ENCODE results near the gene PIAS4.

PIAS4 gene

GRCh38 chr19:3977242-3978143 is 30.0 kb upstream of the PIAS4 start:
- DNase-seq: no peak

DNA sequence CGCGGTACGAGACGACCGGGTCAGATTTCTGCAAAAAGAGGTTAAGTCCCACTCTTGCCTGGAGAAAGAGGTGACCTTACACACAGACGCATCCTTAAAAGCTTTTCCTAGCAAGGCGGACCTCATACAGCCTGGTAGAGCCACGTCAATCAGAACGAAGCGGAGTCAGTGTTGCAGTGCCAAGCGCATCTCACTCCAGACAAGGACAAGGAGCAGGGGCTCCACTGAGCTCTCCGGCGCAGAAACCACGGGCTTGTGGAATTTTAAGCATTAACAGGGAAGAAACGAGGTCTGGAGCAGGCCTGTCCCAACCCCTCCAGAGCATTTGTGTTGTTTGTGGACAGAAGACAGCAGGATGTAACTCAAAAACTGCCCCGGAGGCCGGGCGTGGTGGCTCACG is 29.4 kb upstream of the PIAS4 start:
- no peak for DNase-seq

DNA sequence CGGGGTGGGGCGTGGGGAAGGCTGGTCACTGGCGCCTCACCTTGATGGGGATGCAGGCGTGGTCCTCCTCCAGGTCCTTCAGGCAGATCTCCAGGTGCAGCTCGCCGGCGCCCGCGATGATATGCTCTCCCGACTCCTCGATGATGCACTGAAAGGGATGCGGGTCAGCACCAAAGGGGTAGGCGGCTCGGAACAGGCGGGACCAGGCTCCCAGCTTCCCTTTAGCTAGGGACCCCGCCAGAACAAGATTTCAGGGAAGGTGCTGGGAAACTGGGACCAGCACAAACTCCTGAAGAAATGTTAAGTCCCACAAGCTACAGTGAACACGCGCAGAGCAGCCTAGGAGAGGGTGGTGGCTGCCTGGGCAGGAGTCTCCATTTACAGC is 28.3 kb upstream of the PIAS4 start:
- no peak for DNase-seq

GRCh38 chr19:3979674-3980352 is 27.7 kb upstream of the PIAS4 start:
- no peak for DNase-seq

- no peak for DNase-seq
These were observed 26.9 kb upstream of the PIAS4 start for GRCh38 chr19:3980353-3981251.

DNA sequence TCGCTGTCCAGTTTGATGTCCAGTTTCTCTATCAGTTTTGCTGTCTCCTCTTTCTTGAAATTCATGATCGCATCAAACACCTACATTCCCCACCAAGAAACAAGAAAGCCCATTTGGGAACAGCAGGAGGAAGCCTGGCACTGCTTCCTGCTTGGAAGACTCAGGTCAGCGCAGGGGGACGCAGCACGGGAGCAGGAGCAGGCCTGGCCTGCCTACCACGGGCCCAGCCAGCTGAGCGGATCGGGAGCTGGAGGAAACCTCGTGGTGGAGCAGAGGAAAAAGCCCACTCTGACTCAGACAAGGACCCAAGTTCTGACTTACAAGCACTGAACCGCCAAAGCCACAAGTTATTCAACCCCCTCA is 26.2 kb upstream of the PIAS4 start:
- DNase-seq: no peak

- no peak for DNase-seq
These were observed 25.5 kb upstream of the PIAS4 start for GRCh38 chr19:3981736-3982681.

- no peak for DNase-seq
These were observed 24.6 kb upstream of the PIAS4 start for GRCh38 chr19:3982701-3983541.

GRCh38 chr19:3983542-3983914 is 24.0 kb upstream of the PIAS4 start:
- DNase-seq: no peak

GRCh38 chr19:3983936-3984583 is 23.5 kb upstream of the PIAS4 start:
- DNase-seq: peak; percentile 17 to 21

DNA sequence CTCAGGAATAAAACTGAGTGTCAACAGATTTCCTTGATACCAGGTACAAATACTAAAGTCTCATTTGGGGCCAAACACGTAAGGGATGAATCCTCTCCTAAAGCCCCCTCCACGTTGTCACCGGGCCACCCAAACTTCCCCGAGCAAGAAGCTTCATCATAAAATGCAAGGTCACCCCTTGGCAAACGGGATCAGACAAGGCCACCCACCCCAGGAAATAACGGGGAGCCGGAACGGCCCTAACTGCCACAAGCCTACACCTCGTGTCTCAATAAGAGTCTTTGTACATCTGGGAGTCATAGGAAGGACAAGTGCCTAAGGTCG is 23.0 kb upstream of the PIAS4 start:
- DNase-seq: no peak

DNA sequence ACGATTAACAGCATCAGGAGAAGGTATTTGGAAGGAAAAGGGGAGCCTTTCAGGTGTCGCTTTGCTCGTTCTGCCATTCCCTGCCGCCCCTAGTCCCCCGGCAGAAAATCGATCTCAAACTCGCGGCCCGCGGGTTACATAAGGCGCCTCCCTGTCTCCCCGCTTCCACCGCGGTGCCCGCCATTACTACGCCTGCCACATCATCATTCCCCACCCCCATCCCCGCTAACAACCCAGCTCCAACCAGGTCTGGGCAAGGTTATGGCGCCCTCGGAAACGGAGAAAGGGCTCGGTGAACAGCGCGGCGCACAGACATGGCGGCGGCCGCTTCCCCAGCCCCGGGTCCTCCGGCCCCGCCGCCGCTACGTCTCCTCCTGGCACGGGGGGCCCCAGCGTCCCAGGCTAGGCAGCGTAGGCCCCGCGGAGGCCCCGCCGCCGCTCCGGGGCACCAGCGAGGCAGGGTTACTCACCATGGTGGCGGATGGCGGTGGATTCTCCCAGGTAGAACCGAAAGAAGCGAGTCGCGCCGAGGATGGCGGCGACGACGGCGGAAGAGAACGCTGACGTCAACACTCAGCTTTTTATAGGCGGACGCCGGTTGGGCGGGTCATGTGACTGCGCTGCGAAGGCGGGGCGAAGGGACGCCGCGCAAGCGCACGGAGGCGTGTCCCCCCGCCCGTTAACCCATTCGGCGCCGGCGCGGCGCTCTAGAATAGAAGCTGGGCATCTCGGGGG is 22.5 kb upstream of the PIAS4 start, which contains the start of gene EEF2:
Gene EEF2 (minus strand): TSS at position 556 of the 735 bp plus-strand sequence. CDS start 83 bp downstream, at position 473.
- peak; percentile 72 for DNase-seq

DNA sequence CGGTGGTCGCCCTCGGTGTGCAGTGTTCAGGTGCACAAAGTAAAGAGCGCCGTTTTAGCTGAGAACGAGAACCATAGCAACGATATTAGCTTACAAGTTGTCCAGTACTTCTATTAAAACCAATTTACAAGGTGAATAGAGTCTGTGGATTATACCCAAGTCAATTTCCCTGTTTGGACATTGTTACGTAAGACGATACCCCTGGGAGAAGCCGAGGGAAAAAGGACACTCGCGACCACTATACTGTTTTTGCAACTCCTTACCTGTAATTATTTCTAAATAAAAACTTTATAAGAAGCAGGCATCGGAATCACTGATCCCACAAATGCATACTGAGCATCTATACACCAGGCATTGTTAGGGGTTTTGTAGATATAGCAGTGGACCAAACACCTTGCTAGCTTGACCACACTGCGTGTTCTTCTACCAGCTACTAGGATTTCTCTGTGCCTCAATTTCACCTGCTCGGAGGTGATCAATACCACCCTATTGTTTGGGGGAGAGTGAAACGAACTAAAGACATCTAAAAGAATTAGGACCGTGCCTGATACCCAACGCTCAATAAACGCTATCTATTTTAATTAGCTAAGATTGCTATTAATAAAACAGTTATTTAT is 21.8 kb upstream of the PIAS4 start:
- DNase-seq: no peak

DNA sequence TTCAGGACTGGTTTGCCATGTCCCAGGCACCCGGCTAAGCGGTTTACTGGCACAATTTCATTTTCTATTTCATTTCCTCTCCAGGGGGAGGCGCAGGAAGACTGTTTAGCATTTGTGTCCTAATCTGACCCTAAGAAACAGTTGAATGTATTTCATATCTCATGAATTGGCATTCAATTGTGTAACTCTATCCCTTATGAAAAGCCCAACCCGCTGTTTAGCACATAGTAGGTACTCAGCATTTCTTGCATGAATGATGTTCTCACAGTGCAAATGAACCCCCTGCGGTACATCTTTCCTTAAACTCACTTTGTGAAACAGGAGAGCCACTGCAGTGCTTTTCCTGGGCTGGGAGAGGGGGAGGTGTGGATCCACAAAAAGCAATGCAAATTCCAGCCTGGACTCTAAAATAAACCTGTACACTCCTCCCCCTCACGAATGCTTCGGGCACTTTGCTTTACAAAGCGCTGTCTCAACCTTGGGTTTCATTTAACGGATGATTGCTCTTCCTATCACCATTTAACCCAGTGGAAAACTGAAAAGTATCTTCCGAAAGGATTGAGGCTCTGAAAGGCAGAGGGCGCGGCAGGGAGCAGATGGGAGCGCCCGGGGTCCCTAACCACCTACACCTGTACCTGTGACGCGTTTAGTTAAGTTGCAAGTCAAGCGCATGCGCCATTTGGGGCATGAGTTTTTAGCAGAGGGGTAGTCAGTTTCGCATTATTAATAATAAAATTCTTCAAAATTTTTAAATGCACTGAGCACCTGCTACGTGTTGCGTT is 21.1 kb upstream of the PIAS4 start:
- DNase-seq: peak; percentile 91 to 93

DNA sequence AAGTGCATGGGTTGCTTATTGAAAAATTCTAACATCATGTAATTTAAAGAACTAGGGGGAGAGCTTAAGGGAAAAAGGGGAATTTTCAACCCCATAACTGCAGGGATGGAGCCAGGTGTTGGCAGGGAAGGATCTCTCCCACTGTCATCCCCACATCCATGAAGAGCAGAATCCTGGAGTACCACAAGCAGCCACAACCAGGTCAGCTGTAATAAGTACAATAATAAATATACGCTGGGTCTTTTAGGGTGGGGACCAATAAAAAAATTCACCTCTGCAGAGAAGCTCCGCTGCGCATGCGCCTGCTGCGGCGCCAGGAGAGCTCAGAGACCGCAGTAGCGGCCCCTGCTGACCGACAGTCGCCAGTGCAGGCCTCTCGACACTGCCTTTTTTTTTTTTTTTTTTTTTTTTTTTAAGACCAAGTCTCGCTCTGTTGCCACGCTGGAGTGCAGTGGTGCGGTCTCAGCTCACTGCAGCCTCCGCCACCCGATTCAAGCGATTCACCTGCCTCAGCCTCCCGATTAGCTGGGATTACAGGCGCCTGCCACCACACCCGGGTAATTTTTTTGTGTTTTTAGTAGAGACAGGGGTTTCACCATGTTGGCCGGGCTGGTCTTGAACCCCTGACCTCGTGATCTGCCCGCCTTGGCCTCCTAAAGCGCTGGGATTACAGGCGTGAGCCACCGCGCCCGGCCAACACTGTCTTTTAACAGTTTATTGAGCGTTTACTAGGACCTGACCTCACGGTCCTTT is 19.7 kb upstream of the PIAS4 start:
- DNase-seq: peak; percentile 65 to 68

DNA sequence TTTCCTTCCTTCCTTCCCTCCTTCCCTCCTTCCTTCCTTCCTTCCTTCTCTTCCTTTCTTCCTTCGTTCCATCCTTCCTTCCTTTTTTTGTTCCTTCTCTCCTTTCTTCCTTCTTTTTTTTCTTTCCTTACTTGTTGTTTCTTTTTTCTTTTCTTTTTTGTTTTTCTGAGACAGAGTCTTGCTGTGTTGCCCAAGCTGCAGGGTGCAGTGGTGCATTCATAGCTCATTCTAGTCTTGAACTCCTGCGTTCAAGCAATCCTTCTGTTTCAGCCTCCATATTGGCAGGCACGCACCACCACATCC is 16.8 kb upstream of the PIAS4 start:
- no peak for DNase-seq

GRCh38 chr19:3995607-3996006 is 11.9 kb upstream of the PIAS4 start:
- DNase-seq: no peak
